BLaER1 treated with 17β-estradiol and CSF1 and Interleukin-3, amounts not matched to agents 10 nM and 100 nM (cell line): ENCODE results near the gene CCDC102A.

ENCODE experiments used
- H3K27ac ChIP-seq, 11 experiments: shearing (Covaris generic); formaldehyde crosslinking; 2 replicates each; pipeline ENCODE4 v1.8.1; 2022
- H3K27me3 ChIP-seq, 11 experiments: shearing (Covaris generic); formaldehyde crosslinking; 2 replicates each; pipeline ENCODE4 v1.8.1; 2022
- H3K36me3 ChIP-seq, 11 experiments: shearing (Covaris generic); formaldehyde crosslinking; 2 replicates each; pipeline ENCODE4 v1.8.1; 2022
- H3K4me1 ChIP-seq, 10 experiments: shearing (Covaris generic); formaldehyde crosslinking; 2 replicates each; pipeline ENCODE4 v1.8.1; 2022
- H3K4me2 ChIP-seq, 11 experiments: shearing (Covaris generic); formaldehyde crosslinking; 2 replicates each; pipeline ENCODE4 v1.8.1; 2022
- H3K4me3 ChIP-seq, 10 experiments: shearing (Covaris generic); formaldehyde crosslinking; 2 replicates each; pipeline ENCODE4 v1.8.1; 2022
- H3K9ac ChIP-seq, 11 experiments: shearing (Covaris generic); formaldehyde crosslinking; 2 replicates each; pipeline ENCODE4 v1.8.1; 2022
- H3K9me3 ChIP-seq, 11 experiments: shearing (Covaris generic); formaldehyde crosslinking; replicated peaks in 1 of 11; 2 replicates each; pipeline ENCODE4 v1.8.1; 2022
- H4K20me1 ChIP-seq, 11 experiments: shearing (Covaris generic); formaldehyde crosslinking; 2 replicates each; pipeline ENCODE4 v1.8.1; 2022
- Cebpa-rat ChIP-seq, 11 experiments: shearing (Covaris generic); IDR thresholded peaks; 2 replicates each; pipeline ENCODE4 v1.8.1; 2022

Gene CCDC102A

DNA sequence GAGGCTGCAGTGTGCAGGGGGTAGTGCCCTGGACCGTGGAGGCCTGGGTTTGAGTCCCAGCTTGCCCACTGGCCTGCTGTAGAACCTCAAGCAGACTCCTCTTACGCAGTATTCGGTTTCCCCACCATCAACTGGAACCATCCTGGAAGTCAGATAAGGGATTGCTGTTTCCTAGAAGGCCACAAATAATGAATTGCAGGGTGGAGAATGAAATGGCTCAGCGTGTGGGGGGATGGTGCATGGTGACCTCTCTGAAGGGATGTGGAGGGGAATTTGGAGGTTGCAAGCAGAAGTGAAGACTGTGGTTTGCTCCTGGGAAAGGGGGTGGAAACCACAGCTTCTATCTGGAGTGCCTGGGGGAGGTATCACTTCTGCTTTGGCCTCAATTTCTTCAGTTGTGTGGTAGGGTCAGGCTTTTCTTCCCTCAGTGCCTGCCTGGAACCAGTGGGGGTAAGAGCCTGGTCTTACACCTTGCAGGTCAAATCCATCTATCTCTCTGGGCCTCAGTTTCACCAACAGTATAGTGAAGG is 7.8 kb upstream of the CCDC102A start:
- H3K36me3 ChIP-seq = no peaks in the 10 kb centered on the region
- peak overlapping the region in 6 of 10 experiments; percentile 34 to 69 (median 52); a peak in 12 of 20 replicates for H3K4me3 ChIP-seq
- H3K27ac ChIP-seq = peak overlapping the region in 10 of 11 experiments; percentile 27 to 73 (median 68); a peak in 18 of 22 replicates
- peak overlapping the region; percentile 78 to 100 (median 97) for H3K4me2 ChIP-seq
- peaks cover 0 to 33% (median 0%) of the 10 kb centered on the region in 11 experiments; a peak in 5 of 22 replicates for H4K20me1 ChIP-seq
- H3K9ac ChIP-seq = peak overlapping the region in 7 of 11 experiments; percentile 39 to 68 (median 48); a peak in 14 of 22 replicates
- H3K27me3 ChIP-seq = peaks cover 0 to 80% (median 0%) of the 10 kb centered on the region in 11 experiments; a peak in 5 of 22 replicates
- peak in 6 of 11 experiments; percentile 50 to 91 (median 71); a peak in 11 of 22 replicates for TF ChIP-seq Cebpa-rat (IDR thresholded peaks at IDR 0.05)
- H3K4me1 ChIP-seq = peaks cover 66 to 75% (median 70%) of the 10 kb centered on the region in 10 experiments
- no peaks in the 10 kb centered on the region for H3K9me3 ChIP-seq

- Histone ChIP-seq H3K27ac (peak overlapping the region in 4 of 11 experiments; percentile 54 to 71 (median 61); a peak in 6 of 22 replicates), H3K9ac (peak overlapping the region in 4 of 11 experiments; percentile 19 to 68 (median 52); a peak in 7 of 22 replicates), H4K20me1 (peaks cover 0 to 43% (median 0%) of the 10 kb centered on the region in 11 experiments; a peak in 5 of 22 replicates), H3K4me1 (peaks cover 82 to 94% (median 92%) of the 10 kb centered on the region in 10 experiments), H3K4me2 (peak overlapping the region; percentile 76 to 100 (median 97)), H3K9me3 (no peaks in the 10 kb centered on the region), H3K36me3 (no peaks in the 10 kb centered on the region), H3K4me3 (peak overlapping the region in 5 of 10 experiments; percentile 48 to 69 (median 57); a peak in 8 of 20 replicates), H3K27me3 (peaks cover 0 to 58% (median 0%) of the 10 kb centered on the region in 11 experiments; a peak in 5 of 22 replicates)
- TF ChIP-seq Cebpa-rat (IDR thresholded peaks at IDR 0.05) = no peak
These were observed 5.5 kb upstream of the CCDC102A start for GRCh38 chr16:57541754-57542435.

GRCh38 chr16:57540906-57541753 is 4.8 kb upstream of the CCDC102A start:
- Histone ChIP-seq H3K4me1 (peaks cover 89 to 99% (median 96%) of the 10 kb centered on the region in 10 experiments), H3K27me3 (peaks cover 0 to 51% (median 0%) of the 10 kb centered on the region in 11 experiments; a peak in 5 of 22 replicates), H3K4me3 (no peak overlapping the region), H3K36me3 (no peaks in the 10 kb centered on the region), H4K20me1 (peaks cover 0 to 45% (median 0%) of the 10 kb centered on the region in 11 experiments; a peak in 5 of 22 replicates), H3K27ac (peak overlapping the region in 4 of 11 experiments; percentile 4 to 67 (median 30); a peak in 4 of 22 replicates), H3K4me2 (peak overlapping the region; percentile 12 to 100 (median 97); a peak in 21 of 22 replicates), H3K9ac (peak overlapping the region in 1 of 11 experiments; percentile 65; a peak in 1 of 22 replicates), H3K9me3 (no peaks in the 10 kb centered on the region)
- TF ChIP-seq Cebpa-rat (IDR thresholded peaks at IDR 0.05) = no peak

- H3K27ac ChIP-seq = peak overlapping the region in 3 of 11 experiments; percentile 4 to 67 (median 36); a peak in 2 of 22 replicates
- no peaks in the 10 kb centered on the region for H3K36me3 ChIP-seq
- peak overlapping the region in 10 of 11 experiments; percentile 12 to 100 (median 98); a peak in 19 of 22 replicates for H3K4me2 ChIP-seq
- no peak overlapping the region for H3K9ac ChIP-seq
- no peak overlapping the region for H3K4me3 ChIP-seq
- no peaks in the 10 kb centered on the region for H3K9me3 ChIP-seq
- no peak for TF ChIP-seq Cebpa-rat (IDR thresholded peaks at IDR 0.05)
- peaks cover 0 to 45% (median 0%) of the 10 kb centered on the region in 11 experiments; a peak in 5 of 22 replicates for H4K20me1 ChIP-seq
- peaks cover 85 to 95% (median 92%) of the 10 kb centered on the region in 10 experiments for H3K4me1 ChIP-seq
- H3K27me3 ChIP-seq = peaks cover 0 to 43% (median 0%) of the 10 kb centered on the region in 11 experiments; a peak in 5 of 22 replicates
These were observed 4.0 kb upstream of the CCDC102A start for GRCh38 chr16:57540387-57540786.

DNA sequence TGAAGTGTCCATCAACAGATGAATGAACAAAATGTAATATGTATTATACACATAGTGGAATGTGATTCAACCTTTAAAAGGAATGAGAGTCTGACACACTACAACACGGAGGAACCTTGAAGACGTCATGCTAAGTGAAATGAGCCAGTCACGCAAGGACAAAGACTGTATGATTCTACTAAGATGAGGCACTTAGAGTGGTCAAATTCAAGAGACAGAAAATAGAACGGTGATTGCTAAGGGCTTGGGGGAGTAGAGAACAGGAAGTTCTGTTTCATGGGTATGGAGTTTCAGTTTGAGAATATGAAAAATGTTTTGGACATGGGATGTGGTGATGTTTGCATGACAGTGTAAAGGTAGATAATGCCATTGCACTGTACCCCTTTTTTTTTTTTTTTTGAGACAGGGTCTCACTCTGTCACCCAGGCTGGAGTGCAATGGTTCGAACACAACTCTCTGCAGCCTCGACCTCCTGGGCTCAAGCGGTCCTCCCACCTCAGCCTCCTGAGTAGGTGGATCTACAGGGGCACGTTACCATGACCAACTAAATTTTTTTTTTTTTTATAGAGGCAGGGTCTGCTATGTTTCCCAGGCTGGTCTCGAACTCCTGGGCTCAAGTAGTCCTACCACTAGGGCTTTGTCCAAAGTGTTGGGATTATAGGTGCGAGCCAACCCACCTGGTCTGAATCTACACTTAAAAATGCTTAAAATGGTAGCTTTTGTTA is 2.9 kb upstream of the CCDC102A start:
- H3K4me2 ChIP-seq = peak overlapping the region; percentile 87 to 100 (median 98)
- peak overlapping the region in 8 of 11 experiments; percentile 27 to 95 (median 93); a peak in 12 of 22 replicates for H3K27ac ChIP-seq
- peak overlapping the region in 2 of 11 experiments; percentile 11 to 24; a peak in 2 of 22 replicates for H3K9ac ChIP-seq
- no peaks in the 10 kb centered on the region for H3K9me3 ChIP-seq
- peaks cover 0 to 40% (median under 1%) of the 10 kb centered on the region in 11 experiments; a peak in 5 of 22 replicates for H4K20me1 ChIP-seq
- H3K36me3 ChIP-seq = no peaks in the 10 kb centered on the region
- peaks cover 0 to 36% (median 0%) of the 10 kb centered on the region in 11 experiments; a peak in 5 of 22 replicates for H3K27me3 ChIP-seq
- no peak overlapping the region for H3K4me3 ChIP-seq
- peaks cover 80 to 95% (median 93%) of the 10 kb centered on the region in 10 experiments for H3K4me1 ChIP-seq
- TF ChIP-seq Cebpa-rat (IDR thresholded peaks at IDR 0.05) = no peak

GRCh38 chr16:57538235-57538721 is 1.9 kb upstream of the CCDC102A start:
- no peaks in the 10 kb centered on the region for H3K36me3 ChIP-seq
- H3K27ac ChIP-seq = peak overlapping the region in 10 of 11 experiments; percentile 35 to 96 (median 93); a peak in 16 of 22 replicates
- peaks cover 0 to 39% (median 0%) of the 10 kb centered on the region in 11 experiments; a peak in 5 of 22 replicates for H3K27me3 ChIP-seq
- peaks cover 78 to 96% (median 93%) of the 10 kb centered on the region in 10 experiments for H3K4me1 ChIP-seq
- no peaks in the 10 kb centered on the region for H3K9me3 ChIP-seq
- H3K4me2 ChIP-seq = peak overlapping the region; percentile 87 to 100 (median 98)
- H4K20me1 ChIP-seq = peaks cover 0 to 31% (median 0%) of the 10 kb centered on the region in 11 experiments; a peak in 4 of 22 replicates
- peak overlapping the region in 8 of 11 experiments; percentile 22 to 94 (median 90); a peak in 9 of 22 replicates for H3K9ac ChIP-seq
- no peak for TF ChIP-seq Cebpa-rat (IDR thresholded peaks at IDR 0.05)
- H3K4me3 ChIP-seq = no peak overlapping the region; a peak in 1 of 20 replicates

DNA sequence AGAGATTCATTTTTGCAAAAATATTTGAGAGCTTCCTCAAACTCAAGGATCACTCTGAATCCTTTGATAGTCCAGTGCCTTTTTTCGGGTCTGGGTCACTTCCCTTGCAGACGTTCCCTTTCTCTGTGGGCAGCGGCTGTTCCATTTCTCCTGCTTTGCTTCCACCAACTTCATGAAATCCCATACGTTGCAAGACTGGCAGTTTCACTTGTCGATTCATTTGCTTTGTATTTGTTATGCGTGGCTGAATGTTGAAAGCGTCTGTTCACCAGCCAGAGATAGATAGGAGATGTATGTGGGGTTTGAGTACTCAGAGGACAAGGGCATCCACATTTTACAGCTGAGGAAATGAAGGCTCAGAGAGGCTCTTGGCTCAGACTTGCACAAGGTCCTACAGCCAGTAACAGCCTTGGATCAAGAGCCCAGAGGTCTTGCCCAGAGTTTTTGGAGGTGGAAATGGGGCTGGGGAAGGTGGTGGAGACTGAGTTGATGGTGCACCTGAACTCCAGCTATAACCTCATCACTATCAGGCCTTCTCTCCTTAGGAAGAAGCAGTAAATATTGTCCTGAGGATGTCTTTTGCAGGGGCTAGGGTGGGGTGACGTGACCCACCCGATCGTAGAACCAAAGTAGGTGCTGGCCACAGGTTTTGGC is 1.3 kb upstream of the CCDC102A start:
- H3K4me2 ChIP-seq = peak overlapping the region; percentile 87 to 100 (median 98)
- peaks cover 0 to 29% (median 0%) of the 10 kb centered on the region in 11 experiments; a peak in 4 of 22 replicates for H4K20me1 ChIP-seq
- no peaks in the 10 kb centered on the region for H3K9me3 ChIP-seq
- H3K4me1 ChIP-seq = peaks cover 78 to 96% (median 93%) of the 10 kb centered on the region in 10 experiments
- no peak for TF ChIP-seq Cebpa-rat (IDR thresholded peaks at IDR 0.05)
- peak overlapping the region in 9 of 11 experiments; percentile 84 to 94 (median 89); a peak in 13 of 22 replicates for H3K9ac ChIP-seq
- peak overlapping the region in 10 of 11 experiments; percentile 35 to 96 (median 93); a peak in 18 of 22 replicates for H3K27ac ChIP-seq
- no peaks in the 10 kb centered on the region for H3K36me3 ChIP-seq
- H3K4me3 ChIP-seq = peak overlapping the region in 5 of 10 experiments; percentile 64 to 81 (median 72); a peak in 7 of 20 replicates
- H3K27me3 ChIP-seq = peaks cover 0 to 39% (median 0%) of the 10 kb centered on the region in 11 experiments; a peak in 5 of 22 replicates
